Eye (tissue), 1 donor: Measurements from ENCODE around the gene CASTOR1.

Experiments used
- DNase-seq: peaks from one replicate; pipeline ENCODE4 v3.0.0-alpha.2; 2015

Gene CASTOR1

GRCh38 chr22:30262917-30263741 is 26.2 kb downstream of the CASTOR1 start:
- peak; percentile 95 for DNase-seq

GRCh38 chr22:30262112-30262511 is 27.2 kb downstream of the CASTOR1 start:
- no peak for DNase-seq

GRCh38 chr22:30261134-30261533 is 28.2 kb downstream of the CASTOR1 start:
- no peak for DNase-seq

GRCh38 chr22:30260682-30261081 is 28.6 kb downstream of the CASTOR1 start:
- no peak for DNase-seq

GRCh38 chr22:30260276-30260675 is 29.0 kb downstream of the CASTOR1 start:
- DNase-seq, result no peak

GRCh38 chr22:30254314-30254713 is 35.0 kb downstream of the CASTOR1 start:
- DNase-seq, result no peak

GRCh38 chr22:30253205-30253852 is 36.0 kb downstream of the CASTOR1 start:
- DNase-seq, result peak; percentile 77

GRCh38 chr22:30252411-30253204 is 36.7 kb downstream of the CASTOR1 start:
- no peak for DNase-seq

GRCh38 chr22:30251711-30252110 is 37.6 kb downstream of the CASTOR1 start:
- no peak for DNase-seq

- DNase-seq, result no peak
These were observed 38.5 kb downstream of the CASTOR1 start for GRCh38 chr22:30250661-30251267.

- no peak for DNase-seq
These were observed 39.2 kb downstream of the CASTOR1 start for GRCh38 chr22:30250039-30250565.

GRCh38 chr22:30249049-30250038 is 40.0 kb downstream of the CASTOR1 start:
- no peak for DNase-seq

- no peak for DNase-seq
These were observed 40.8 kb downstream of the CASTOR1 start for GRCh38 chr22:30248484-30248883.

GRCh38 chr22:30247974-30248373 is 41.3 kb downstream of the CASTOR1 start:
- DNase-seq, result no peak

GRCh38 chr22:30247561-30247960 is 41.7 kb downstream of the CASTOR1 start:
- no peak for DNase-seq

- DNase-seq, result no peak
These were observed 42.4 kb downstream of the CASTOR1 start for GRCh38 chr22:30246814-30247376.

- peak; percentile 74 for DNase-seq
These were observed 43.1 kb downstream of the CASTOR1 start, which contains the start of gene LIF for GRCh38 chr22:30245985-30246813. Gene LIF, minus strand, starts transcription at chr22:30246759. Its CDS starts 64 bp downstream, at chr22:30246695.

GRCh38 chr22:30245181-30245984 is 43.9 kb downstream of the CASTOR1 start:
- DNase-seq, result no peak

- DNase-seq, result no peak
These were observed 44.7 kb downstream of the CASTOR1 start for GRCh38 chr22:30244641-30245040.
